Measurements from ENCODE around the gene TSPAN9.

Gene TSPAN9

GRCh38 chr12:3320881-3321509 is 243.8 kb downstream of the TSPAN9 start:
- H3K4me1 ChIP-seq (ENCODE audit: control insufficient read depth, insufficient read depth, low read length, poor library complexity, severe bottlenecking) = no peaks in the 10 kb centered on the region
- H3K4me3 ChIP-seq (ENCODE audit: extremely low read depth, insufficient read depth, low read length, poor library complexity, severe bottlenecking) = no peak overlapping the region
- WGBS, 2 experiments (ENCODE audit: insufficient coverage in 2 of 2) = 85 to 87% methylated on average over 16 to 17 of the region's 17 CpGs
- no peaks in the 10 kb centered on the region for H3K9me3 ChIP-seq (ENCODE audit: control insufficient read depth, low read length)
- H3K27ac ChIP-seq (ENCODE audit: low read depth, low read length, severe bottlenecking) = no peak overlapping the region
- no peaks in the 10 kb centered on the region for H3K36me3 ChIP-seq (ENCODE audit: control insufficient read depth, insufficient read depth, low read length)

- Histone ChIP-seq H3K27ac (ENCODE audit: low read depth, low read length, severe bottlenecking) (no peak overlapping the region), H3K9me3 (ENCODE audit: control insufficient read depth, low read length) (no peaks in the 10 kb centered on the region)
- 83 to 85% methylated on average over 1 to 2 of the region's 2 CpGs for WGBS, 2 experiments (ENCODE audit: insufficient coverage in 2 of 2)
Observed at GRCh38 chr12:3321881-3322280, 244.7 kb downstream of the TSPAN9 start.

DNA sequence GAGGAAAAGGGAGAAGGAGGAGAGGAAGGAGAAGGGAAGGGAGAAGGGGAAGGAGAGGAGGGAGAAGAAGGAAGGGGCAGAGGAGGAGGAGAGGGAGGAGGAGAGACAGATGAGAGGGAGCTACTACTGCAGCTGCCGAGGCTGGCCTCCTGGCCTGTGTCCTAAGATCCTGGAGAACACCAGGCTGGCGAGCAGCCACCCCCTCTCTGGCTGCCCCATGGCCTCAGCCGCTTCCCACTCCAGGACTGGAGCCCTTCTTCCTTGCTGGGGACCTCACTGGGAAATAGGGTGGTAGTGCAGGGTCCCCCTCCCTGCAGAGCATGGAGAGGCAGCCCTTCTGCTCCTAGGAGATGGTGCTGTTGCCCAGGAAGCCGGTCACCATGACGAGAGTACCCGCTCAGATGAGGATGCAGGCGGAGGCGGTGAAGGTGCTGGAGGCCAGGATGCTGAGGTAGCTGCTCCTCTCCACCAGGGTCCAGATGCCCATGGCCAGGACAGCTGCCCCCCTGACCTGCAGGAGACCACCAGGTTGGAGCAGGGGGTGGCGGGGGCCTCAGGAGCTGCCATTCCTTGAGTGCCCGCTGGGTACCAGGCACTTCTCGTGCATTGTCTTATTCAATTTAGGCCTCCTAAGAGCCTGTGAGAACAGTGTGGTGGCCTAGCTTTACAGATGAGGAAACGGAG is 246.0 kb downstream of the TSPAN9 start:
- Histone ChIP-seq H3K36me3 (ENCODE audit: control insufficient read depth, insufficient read depth, low read length) (no peaks in the 10 kb centered on the region), H3K4me3 (ENCODE audit: extremely low read depth, insufficient read depth, low read length, poor library complexity, severe bottlenecking) (no peak overlapping the region), H3K4me1 (ENCODE audit: control insufficient read depth, insufficient read depth, low read length, poor library complexity, severe bottlenecking) (no peaks in the 10 kb centered on the region), H3K9me3 (ENCODE audit: control insufficient read depth, low read length) (no peaks in the 10 kb centered on the region), H3K27ac (ENCODE audit: low read depth, low read length, severe bottlenecking) (no peak overlapping the region)
- 92 to 95% methylated on average over 8 to 12 of the region's 12 CpGs for WGBS, 2 experiments (ENCODE audit: insufficient coverage in 2 of 2)

More at GRCh38 chr12:3321881-3322280, 244.7 kb downstream of the TSPAN9 start:
- H3K4me3 ChIP-seq (ENCODE audit: extremely low read depth, insufficient read depth, low read length, poor library complexity, severe bottlenecking) = no peak overlapping the region
- no peaks in the 10 kb centered on the region for H3K4me1 ChIP-seq (ENCODE audit: control insufficient read depth, insufficient read depth, low read length, poor library complexity, severe bottlenecking)
- H3K36me3 ChIP-seq (ENCODE audit: control insufficient read depth, insufficient read depth, low read length) = no peaks in the 10 kb centered on the region

GRCh38 chr12:3325736-3326135 is 248.6 kb downstream of the TSPAN9 start:
- no peaks in the 10 kb centered on the region for H3K9me3 ChIP-seq (ENCODE audit: control insufficient read depth, low read length)
- no peaks in the 10 kb centered on the region for H3K4me1 ChIP-seq (ENCODE audit: control insufficient read depth, insufficient read depth, low read length, poor library complexity, severe bottlenecking)
- H3K4me3 ChIP-seq (ENCODE audit: extremely low read depth, insufficient read depth, low read length, poor library complexity, severe bottlenecking) = no peak overlapping the region
- no peak overlapping the region for H3K27ac ChIP-seq (ENCODE audit: low read depth, low read length, severe bottlenecking)
- no peaks in the 10 kb centered on the region for H3K36me3 ChIP-seq (ENCODE audit: control insufficient read depth, insufficient read depth, low read length)

DNA sequence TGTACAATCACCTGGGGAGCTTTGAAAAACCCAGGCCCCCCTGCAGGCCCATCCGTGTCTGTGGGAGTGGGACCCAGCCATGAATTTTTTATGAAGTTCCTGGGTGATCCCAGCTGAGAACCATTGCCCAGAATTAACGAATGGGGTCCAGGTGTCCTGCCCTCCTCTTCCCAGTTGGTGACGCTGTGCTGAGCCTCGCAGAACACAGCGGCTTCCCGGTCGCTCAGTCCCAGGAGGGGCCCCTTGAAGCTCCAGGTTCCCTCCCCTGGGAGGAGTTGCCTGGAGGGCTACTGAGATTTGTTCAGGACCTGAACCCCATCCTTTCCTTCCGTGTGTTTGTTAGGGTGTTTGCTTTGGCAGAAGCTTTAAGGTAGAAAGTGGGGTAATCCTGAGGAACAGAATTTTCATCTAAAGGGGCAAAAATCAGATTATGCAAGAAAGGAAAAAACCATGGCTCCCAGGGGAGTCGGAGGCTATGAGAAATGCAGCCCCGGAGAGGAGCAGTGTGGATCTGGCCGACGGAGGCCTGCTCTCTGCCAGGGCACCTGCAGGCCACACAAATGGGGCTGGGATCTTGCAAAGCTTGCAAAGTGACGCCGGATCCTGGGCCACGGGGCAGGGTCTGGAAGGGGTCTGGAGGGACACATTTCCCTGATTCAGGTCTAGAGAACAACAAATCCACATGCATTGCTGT is 249.1 kb downstream of the TSPAN9 start:
- Histone ChIP-seq H3K9me3 (ENCODE audit: control insufficient read depth, low read length) (no peaks in the 10 kb centered on the region), H3K27ac (ENCODE audit: low read depth, low read length, severe bottlenecking) (no peak overlapping the region), H3K4me3 (ENCODE audit: extremely low read depth, insufficient read depth, low read length, poor library complexity, severe bottlenecking) (no peak overlapping the region), H3K36me3 (ENCODE audit: control insufficient read depth, insufficient read depth, low read length) (no peaks in the 10 kb centered on the region), H3K4me1 (ENCODE audit: control insufficient read depth, insufficient read depth, low read length, poor library complexity, severe bottlenecking) (no peaks in the 10 kb centered on the region)
- 82 to 85% methylated on average over 13 to 15 of the region's 15 CpGs for WGBS, 2 experiments (ENCODE audit: insufficient coverage in 2 of 2)

DNA sequence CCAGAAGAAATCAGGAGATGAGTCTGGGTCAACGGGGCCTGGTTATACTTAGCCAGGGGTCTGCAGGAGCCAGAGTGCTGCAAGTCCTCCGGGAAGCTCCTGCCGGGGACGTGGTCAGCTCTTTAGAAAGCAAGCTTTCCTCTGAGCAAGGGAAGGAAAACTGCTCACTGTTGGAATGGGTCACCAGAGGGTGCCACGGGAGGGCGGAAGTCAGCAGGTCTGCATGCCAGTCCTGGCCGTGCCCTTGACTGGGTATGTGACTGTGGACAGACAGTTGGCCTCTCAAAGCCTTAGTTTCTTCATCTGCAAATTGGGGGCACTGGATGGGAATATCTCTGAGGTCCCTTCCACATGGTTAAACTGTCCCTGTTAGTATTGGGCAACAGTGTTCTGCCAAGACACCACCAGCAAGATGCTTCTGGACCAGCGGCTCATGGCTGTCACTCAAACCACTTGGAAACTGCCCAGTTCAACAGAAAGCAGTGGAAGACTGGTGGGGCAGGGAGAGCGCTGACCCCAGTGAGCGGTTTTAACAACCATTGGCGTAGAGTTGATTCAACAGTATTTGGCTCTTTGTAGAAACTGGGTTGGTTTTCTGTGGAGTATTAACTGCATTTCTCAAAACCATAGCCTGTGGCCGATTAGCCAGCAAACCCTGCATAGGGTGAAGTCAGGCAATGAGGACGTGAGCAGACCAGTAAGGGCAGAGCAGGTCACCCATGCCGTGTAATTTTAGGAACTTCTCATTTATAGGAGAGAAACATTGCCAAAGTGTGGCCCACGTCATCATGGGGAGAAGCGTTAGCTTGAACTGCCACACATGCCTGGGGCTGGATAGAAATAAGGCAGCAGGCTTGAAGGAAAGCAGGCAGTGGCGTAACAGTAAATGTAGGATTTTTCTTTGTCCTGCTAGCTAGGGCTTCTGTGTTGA is 249.9 kb downstream of the TSPAN9 start:
- Histone ChIP-seq H3K4me3 (ENCODE audit: extremely low read depth, insufficient read depth, low read length, poor library complexity, severe bottlenecking) (no peak overlapping the region), H3K9me3 (ENCODE audit: control insufficient read depth, low read length) (no peaks in the 10 kb centered on the region), H3K4me1 (ENCODE audit: control insufficient read depth, insufficient read depth, low read length, poor library complexity, severe bottlenecking) (no peaks in the 10 kb centered on the region), H3K36me3 (ENCODE audit: control insufficient read depth, insufficient read depth, low read length) (no peaks in the 10 kb centered on the region), H3K27ac (ENCODE audit: low read depth, low read length, severe bottlenecking) (no peak overlapping the region)
- WGBS, 2 experiments (ENCODE audit: insufficient coverage in 2 of 2) = 86 to 87% methylated on average over 16 to 17 of the region's 17 CpGs

DNA sequence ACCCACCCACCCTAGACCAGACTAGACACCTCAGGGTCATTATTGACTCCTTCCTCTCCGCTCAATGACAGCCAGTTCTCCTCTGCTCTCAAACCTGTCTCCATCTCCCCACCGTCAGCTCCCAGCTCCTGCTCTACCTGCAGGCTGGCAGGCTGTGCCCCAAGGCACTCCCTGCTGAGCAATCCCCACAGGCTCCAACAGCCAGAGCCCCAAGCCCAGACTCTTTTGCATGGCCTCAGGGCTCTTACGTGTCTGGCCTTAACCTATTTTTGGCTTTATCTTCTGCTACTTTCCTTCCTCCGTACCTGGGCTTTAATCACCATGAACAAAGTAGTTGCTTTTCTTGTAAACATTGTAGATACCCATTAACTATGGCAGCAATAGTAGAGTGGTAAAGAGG is 250.9 kb downstream of the TSPAN9 start:
- Histone ChIP-seq H3K27ac (ENCODE audit: low read depth, low read length, severe bottlenecking) (no peak overlapping the region), H3K4me1 (ENCODE audit: control insufficient read depth, insufficient read depth, low read length, poor library complexity, severe bottlenecking) (no peaks in the 10 kb centered on the region), H3K36me3 (ENCODE audit: control insufficient read depth, insufficient read depth, low read length) (no peaks in the 10 kb centered on the region), H3K9me3 (ENCODE audit: control insufficient read depth, low read length) (no peaks in the 10 kb centered on the region), H3K4me3 (ENCODE audit: extremely low read depth, insufficient read depth, low read length, poor library complexity, severe bottlenecking) (no peak overlapping the region)
- 89 to 96% methylated on average over 2 to 4 of the region's 4 CpGs for WGBS, 2 experiments (ENCODE audit: insufficient coverage in 2 of 2)

DNA sequence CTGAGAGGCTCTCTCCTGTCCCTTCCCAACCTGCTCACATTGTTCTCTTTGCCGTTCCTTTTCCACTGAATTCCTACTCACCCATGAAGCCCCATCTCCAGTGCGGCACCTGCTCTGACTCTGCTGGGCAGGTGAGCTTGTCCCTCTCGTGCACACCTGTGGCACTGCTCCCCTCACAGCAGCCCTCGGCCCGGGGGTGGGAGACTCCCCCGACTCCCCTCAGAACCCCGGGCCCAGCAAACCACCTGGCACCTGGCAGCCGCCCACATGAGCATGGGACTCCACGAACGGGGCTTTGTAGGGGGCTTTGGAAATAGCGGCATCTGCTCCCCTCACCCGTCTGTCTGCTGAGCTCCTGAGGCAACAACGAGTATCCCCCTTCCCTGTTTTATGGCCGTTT is 251.4 kb downstream of the TSPAN9 start:
- H3K9me3 ChIP-seq (ENCODE audit: control insufficient read depth, low read length) = no peaks in the 10 kb centered on the region
- no peaks in the 10 kb centered on the region for H3K36me3 ChIP-seq (ENCODE audit: control insufficient read depth, insufficient read depth, low read length)
- H3K4me1 ChIP-seq (ENCODE audit: control insufficient read depth, insufficient read depth, low read length, poor library complexity, severe bottlenecking) = no peaks in the 10 kb centered on the region
- H3K27ac ChIP-seq (ENCODE audit: low read depth, low read length, severe bottlenecking) = no peak overlapping the region
- 89 to 91% methylated on average over 13 to 14 of the region's 14 CpGs for WGBS, 2 experiments (ENCODE audit: insufficient coverage in 2 of 2)
- no peak overlapping the region for H3K4me3 ChIP-seq (ENCODE audit: extremely low read depth, insufficient read depth, low read length, poor library complexity, severe bottlenecking)

DNA sequence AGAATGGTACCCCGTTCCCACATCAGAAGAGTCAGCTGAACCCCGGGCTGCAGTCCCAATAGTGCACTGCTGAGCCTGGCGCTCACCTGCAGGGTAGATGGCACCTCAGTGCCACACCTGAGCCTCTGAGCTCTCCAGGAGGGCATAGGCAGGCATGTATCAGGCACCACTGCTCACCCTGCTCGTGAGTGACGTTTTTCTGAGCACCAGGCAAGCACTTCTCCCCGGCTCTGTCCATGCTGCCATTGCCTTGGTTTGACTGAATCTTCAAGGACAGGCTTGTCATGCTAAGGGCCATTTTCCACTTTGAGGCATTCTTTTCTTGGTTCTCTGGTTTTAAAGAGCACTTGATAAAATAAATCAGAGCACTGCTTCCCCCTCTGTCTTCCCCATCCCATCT is 252.2 kb downstream of the TSPAN9 start:
- 74% methylated on average over 6 of the region's 6 CpGs for WGBS, 2 experiments (ENCODE audit: insufficient coverage in 2 of 2)
- Histone ChIP-seq H3K27ac (ENCODE audit: low read depth, low read length, severe bottlenecking) (no peak overlapping the region), H3K4me1 (ENCODE audit: control insufficient read depth, insufficient read depth, low read length, poor library complexity, severe bottlenecking) (no peaks in the 10 kb centered on the region), H3K36me3 (ENCODE audit: control insufficient read depth, insufficient read depth, low read length) (no peaks in the 10 kb centered on the region), H3K9me3 (ENCODE audit: control insufficient read depth, low read length) (no peaks in the 10 kb centered on the region), H3K4me3 (ENCODE audit: extremely low read depth, insufficient read depth, low read length, poor library complexity, severe bottlenecking) (no peak overlapping the region)

GRCh38 chr12:3330976-3331510 is 253.9 kb downstream of the TSPAN9 start:
- Histone ChIP-seq H3K4me3 (ENCODE audit: extremely low read depth, insufficient read depth, low read length, poor library complexity, severe bottlenecking) (no peak overlapping the region), H3K9me3 (ENCODE audit: control insufficient read depth, low read length) (no peaks in the 10 kb centered on the region), H3K4me1 (ENCODE audit: control insufficient read depth, insufficient read depth, low read length, poor library complexity, severe bottlenecking) (no peaks in the 10 kb centered on the region), H3K27ac (ENCODE audit: low read depth, low read length, severe bottlenecking) (no peak overlapping the region), H3K36me3 (ENCODE audit: control insufficient read depth, insufficient read depth, low read length) (no peaks in the 10 kb centered on the region)
- 79 to 98% methylated on average over 5 to 6 of the region's 7 CpGs for WGBS, 2 experiments (ENCODE audit: insufficient coverage in 2 of 2)

Data from mesodermal cell (in vitro differentiated cells).